Smooth muscle cell (in vitro differentiated cells): ENCODE results near the gene FOXO3B. TPM values are rescaled to one million over a fixed set of nuclear protein-coding genes. Genes with fewer than 3 reads are reported as not detected.
"Not testable (repeated sequence)": the region's sequence is repeated elsewhere in the genome, so short reads cannot be mapped to it uniquely, and the experiment has no call there.

Experiments
- DNase-seq: peaks from one replicate; lab custom pipeline; 2025; ENCODE audit not compliant: unreplicated experiment; lab: John Stamatoyannopoulos, UW
- H2AFZ ChIP-seq: fragments of 200-600 bp; sonication (generic); 2 replicates; pipeline ENCODE4 v1.6.0; 2016; ENCODE audit warnings: antibody characterized with exemption, low read depth, mild to moderate bottlenecking
- H3F3A ChIP-seq: fragments of 200-600 bp; sonication (generic); 2 replicates; pipeline ENCODE4 v1.6.0; 2017; ENCODE audit warnings: antibody characterized with exemption, low read depth
- H3K27ac ChIP-seq: fragments of 200-600 bp; sonication (generic); 2 replicates; pipeline ENCODE4 v1.5.1; 2016; ENCODE audit warnings: low read depth, mild to moderate bottlenecking
- H3K27me3 ChIP-seq: fragments of 200-600 bp; sonication (generic); 2 replicates; pipeline ENCODE4 v1.6.1; 2016; ENCODE audit warnings: low read depth, mild to moderate bottlenecking
- H3K36me3 ChIP-seq: fragments of 200-600 bp; sonication (generic); 2 replicates; pipeline ENCODE4 v1.5.1; 2016; ENCODE audit warnings: low read depth
- H3K4me1 ChIP-seq: fragments of 200-600 bp; sonication (generic); 2 replicates; pipeline ENCODE4 v1.5.1; 2016; ENCODE audit warnings: low read depth
- H3K4me2 ChIP-seq: fragments of 200-600 bp; sonication (generic); 2 replicates; pipeline ENCODE4 v1.6.0; 2016; ENCODE audit warnings: mild to moderate bottlenecking
- H3K4me3 ChIP-seq: fragments of 200-600 bp; sonication (generic); 2 replicates; pipeline ENCODE4 v1.5.1; 2016; ENCODE audit warnings: mild to moderate bottlenecking
- H3K79me2 ChIP-seq: fragments of 200-600 bp; sonication (generic); 2 replicates; pipeline ENCODE4 v1.6.0; 2016; ENCODE audit warnings: low read depth, mild to moderate bottlenecking
- H3K9ac ChIP-seq: fragments of 200-600 bp; sonication (generic); 2 replicates; pipeline ENCODE4 v1.6.0; 2016; ENCODE audit warnings: low read depth
- H3K9me3 ChIP-seq: fragments of 200-600 bp; sonication (generic); replicated peaks from 2 replicates; pipeline ENCODE4 v1.5.1; 2016; ENCODE audit warnings: low read depth
- H4K20me1 ChIP-seq: fragments of 200-600 bp; sonication (generic); 2 replicates; pipeline ENCODE4 v1.6.0; 2016; ENCODE audit warnings: low read depth
- WGBS: methylation state at CpG from one replicate; pipeline ENCODE4 v1.1.7; 2016; ENCODE audit warnings: low lambda C conversion rate; 5-methylcytosine and 5-hydroxymethylcytosine counted together
- polyA plus RNA-seq: library from polyadenylated mRNA; unstranded; fragments of >200 nt; fragmentation: Nextera tagmentation; extraction: Ambion mirVana; gene quantifications from 2 replicates; pipeline ENCODE4 v1.2.1, GENCODE V29; 2016
- total RNA-seq: library from RNA; depleted of rRNA; stranded (reverse); fragments of >200 nt; gene quantifications from 2 replicates; pipeline ENCODE4 v1.2.3, GENCODE V29; 2014

Gene FOXO3B
- 5.2 and 9.8 TPM in 2 replicates for total RNA-seq
- 7.5 and 11.4 TPM in 2 replicates for polyA plus RNA-seq

DNA sequence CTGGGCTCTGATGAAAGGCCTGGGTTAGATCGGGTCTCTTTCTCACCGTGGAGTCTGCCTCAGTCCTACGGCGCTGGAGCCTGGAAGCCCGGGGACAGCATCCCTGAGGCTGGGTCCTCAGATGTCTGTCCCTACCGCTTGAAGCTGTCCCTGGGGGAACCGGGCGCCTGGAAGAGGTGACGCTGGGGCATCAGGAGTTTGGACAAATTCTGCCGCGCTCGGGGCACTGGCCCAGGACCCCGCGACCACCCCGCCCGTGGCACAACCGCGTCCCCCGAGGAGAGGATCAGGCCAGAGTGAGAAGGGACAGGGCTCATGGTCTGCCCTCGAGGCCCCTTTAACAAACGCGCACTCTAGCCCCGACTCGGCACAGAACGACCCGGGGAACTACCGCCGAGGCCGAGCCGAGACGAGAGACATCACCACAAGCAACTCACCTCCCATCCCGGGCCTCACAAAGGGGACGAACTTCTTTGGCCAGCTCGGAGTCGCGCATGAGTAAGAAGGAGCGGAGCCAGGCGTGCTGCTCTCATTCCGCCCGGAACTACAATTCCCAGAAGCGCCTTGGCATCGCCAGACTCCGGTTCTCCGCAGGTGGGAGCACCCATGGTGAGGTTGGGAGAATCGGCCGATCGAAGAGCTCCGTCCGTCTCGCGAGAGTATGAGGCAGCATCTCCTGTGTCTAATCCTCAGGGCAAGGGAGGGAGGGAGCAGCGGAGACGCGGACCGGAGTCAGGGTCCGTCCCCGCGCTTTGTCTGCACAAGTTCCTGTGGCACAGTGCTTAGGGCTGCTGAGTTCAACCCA is at the start of gene FOXO3B:
Gene FOXO3B (minus strand): TSS at position 548 of the 805 bp plus-strand sequence. CDS start 663 bp downstream, outside the sequence.
- Histone ChIP-seq H3K27ac (peak within 1 kb of the TSS; percentile 44), H2AFZ (peak within 1 kb of the TSS; percentile 37), H3K79me2 (peaks cover 11% of the 10 kb centered on the region), H3K4me2 (peak within 1 kb of the TSS; percentile 80), H3K4me3 (peak within 1 kb of the TSS; percentile 59)
- not testable (repeated sequence) for H3K27me3 ChIP-seq, H3K9ac ChIP-seq, H4K20me1 ChIP-seq, H3F3A ChIP-seq, H3K4me1 ChIP-seq, H3K9me3 ChIP-seq, H3K36me3 ChIP-seq
- under 1% methylated on average over 43 of the region's 58 CpGs for WGBS
- peak; percentile 39 for DNase-seq

DNA sequence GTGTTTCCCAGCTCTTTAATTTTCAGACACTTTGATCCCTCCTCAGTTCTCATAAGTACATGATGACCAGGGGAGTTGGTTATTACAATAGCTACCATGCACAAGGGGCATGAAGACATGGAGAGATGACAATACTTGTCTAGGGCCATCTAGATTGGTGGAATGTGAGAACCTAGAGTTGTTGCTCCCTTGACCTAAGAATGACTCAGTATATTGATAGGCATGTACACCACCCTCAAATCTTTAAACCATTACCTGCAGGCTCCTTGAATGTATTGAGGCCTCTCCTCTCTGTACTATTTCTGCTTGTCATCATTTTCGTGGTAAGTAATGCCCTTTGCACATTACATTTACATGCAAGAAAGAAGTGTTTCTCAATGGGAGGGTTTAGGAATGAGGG is 41.4 kb upstream of the FOXO3B start:
- H3K9ac ChIP-seq, H3K9me3 ChIP-seq, H3F3A ChIP-seq, H3K4me1 ChIP-seq, DNase-seq, H3K4me3 ChIP-seq, H3K79me2 ChIP-seq, H3K36me3 ChIP-seq, H3K4me2 ChIP-seq, H4K20me1 ChIP-seq, H3K27ac ChIP-seq, H3K27me3 ChIP-seq, H2AFZ ChIP-seq: not testable (repeated sequence)
- 78% methylated on average over 1 of the region's 1 CpG for WGBS

DNA sequence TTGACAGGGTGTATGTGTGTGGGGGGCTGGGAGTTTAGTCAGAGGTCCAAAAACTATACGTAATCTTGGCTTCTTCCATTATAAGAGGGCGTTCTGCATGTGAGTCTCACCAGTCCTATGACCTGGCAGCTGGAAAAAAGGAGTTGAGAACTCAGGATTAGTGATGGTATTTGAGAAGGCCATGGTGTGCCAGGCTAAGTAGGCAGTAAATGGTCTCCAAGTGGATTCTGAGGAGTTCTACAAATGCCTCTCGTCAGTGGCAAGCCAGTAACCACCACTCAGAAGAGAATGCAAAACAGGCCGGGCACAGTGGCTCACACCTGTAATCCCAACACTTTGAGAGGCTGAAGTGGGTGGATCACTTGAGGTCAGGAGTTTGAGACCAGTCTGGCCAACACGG is 40.5 kb upstream of the FOXO3B start:
- not testable (repeated sequence) for H3K27ac ChIP-seq, H3K9ac ChIP-seq, H2AFZ ChIP-seq, H3K79me2 ChIP-seq, DNase-seq, H3K27me3 ChIP-seq, H3K36me3 ChIP-seq, H3K4me2 ChIP-seq, H3K4me3 ChIP-seq, H3K4me1 ChIP-seq, H3K9me3 ChIP-seq, H3F3A ChIP-seq, H4K20me1 ChIP-seq
- 86% methylated on average over 5 of the region's 5 CpGs for WGBS

DNA sequence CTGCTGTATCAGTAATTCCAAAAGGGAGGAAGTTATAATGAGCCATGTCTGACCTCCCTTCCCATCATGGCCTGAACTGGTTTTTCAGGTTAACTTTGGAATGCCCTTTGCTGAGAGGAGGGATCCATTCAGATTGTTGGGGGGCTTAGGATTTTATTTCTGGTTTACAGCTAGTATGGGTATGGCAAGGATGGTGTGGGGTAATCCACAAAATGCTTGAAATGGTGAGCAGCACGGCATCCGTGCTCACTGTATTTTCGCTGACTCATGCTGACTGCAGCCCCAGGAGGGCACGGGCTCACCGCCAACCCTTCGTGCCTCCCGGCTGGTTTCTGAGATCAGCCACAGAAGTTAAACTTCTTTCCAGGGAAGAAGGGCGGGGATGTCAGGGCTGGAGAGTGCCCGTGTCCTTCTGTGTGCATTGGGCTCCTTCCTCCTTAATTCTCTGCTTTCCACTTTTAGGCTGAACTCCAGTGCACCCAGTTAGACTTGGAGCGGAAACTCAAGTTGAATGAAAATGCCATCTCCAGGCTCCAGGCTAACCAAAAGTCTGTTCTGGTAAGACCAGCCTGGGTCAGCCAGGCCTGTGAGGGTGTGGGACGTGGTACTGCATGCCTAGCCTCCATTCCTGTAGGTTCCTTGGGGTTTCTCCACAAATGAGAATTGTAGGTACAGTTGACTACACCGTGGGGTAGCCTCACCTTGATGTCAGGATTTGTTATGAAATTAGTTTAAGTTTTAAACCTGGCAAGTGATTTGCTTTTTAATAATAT is 39.8 kb upstream of the FOXO3B start:
- not testable (repeated sequence) for H2AFZ ChIP-seq, H3K9ac ChIP-seq
- 89% methylated on average over 2 of the region's 12 CpGs for WGBS

DNA sequence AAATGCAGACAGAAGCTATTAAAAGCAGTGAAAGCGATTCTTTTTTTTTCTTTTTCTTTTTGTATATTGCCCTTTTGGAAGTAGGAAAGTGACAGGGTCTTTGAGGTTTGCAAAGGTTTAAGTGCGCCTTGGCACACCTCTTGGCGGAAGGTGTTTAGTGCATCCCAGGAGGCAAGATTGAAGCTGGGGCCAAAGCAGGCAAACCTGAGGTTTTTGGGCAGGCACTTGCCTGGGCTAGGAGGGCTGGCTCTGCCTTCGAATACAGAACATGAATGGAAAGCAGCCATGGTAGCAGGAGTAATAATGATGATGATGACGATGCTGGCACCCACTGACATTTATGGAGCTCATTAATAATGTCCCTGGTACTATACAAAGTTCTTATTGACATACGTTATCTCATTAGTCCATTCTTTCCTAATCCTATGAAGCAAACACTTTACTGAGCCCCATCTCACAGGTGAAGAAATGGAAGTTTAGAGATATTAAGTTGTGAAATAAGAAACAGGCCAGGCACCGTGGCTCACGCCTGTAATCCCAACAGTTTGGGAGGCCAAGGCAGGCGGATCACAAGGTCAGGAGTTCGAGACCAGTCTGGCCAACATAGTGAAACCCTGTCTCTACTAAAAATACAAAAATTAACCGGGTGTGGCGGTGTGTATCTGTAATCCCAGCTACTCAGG is 37.5 kb upstream of the FOXO3B start:
- H3K4me1 ChIP-seq, H3K36me3 ChIP-seq, H3F3A ChIP-seq, H3K27me3 ChIP-seq, H3K79me2 ChIP-seq, H3K9me3 ChIP-seq, H3K4me3 ChIP-seq, H4K20me1 ChIP-seq, DNase-seq: not testable (repeated sequence)
- Histone ChIP-seq H2AFZ (peak overlapping the region; percentile 18), H3K9ac (peak overlapping the region; percentile 51), H3K4me2 (peak overlapping the region; percentile 18), H3K27ac (peak overlapping the region; percentile 90)
- WGBS = 83% methylated on average over 12 of the region's 12 CpGs

More for the DNA sequence above, 39.8 kb upstream of the FOXO3B start:
- not testable (repeated sequence) for H3K4me1 ChIP-seq, DNase-seq, H3K4me3 ChIP-seq, H3K27me3 ChIP-seq, H3K9me3 ChIP-seq, H3K79me2 ChIP-seq, H3F3A ChIP-seq, H3K36me3 ChIP-seq, H4K20me1 ChIP-seq, H3K4me2 ChIP-seq
- H3K27ac ChIP-seq = peak overlapping the region; percentile 52

DNA sequence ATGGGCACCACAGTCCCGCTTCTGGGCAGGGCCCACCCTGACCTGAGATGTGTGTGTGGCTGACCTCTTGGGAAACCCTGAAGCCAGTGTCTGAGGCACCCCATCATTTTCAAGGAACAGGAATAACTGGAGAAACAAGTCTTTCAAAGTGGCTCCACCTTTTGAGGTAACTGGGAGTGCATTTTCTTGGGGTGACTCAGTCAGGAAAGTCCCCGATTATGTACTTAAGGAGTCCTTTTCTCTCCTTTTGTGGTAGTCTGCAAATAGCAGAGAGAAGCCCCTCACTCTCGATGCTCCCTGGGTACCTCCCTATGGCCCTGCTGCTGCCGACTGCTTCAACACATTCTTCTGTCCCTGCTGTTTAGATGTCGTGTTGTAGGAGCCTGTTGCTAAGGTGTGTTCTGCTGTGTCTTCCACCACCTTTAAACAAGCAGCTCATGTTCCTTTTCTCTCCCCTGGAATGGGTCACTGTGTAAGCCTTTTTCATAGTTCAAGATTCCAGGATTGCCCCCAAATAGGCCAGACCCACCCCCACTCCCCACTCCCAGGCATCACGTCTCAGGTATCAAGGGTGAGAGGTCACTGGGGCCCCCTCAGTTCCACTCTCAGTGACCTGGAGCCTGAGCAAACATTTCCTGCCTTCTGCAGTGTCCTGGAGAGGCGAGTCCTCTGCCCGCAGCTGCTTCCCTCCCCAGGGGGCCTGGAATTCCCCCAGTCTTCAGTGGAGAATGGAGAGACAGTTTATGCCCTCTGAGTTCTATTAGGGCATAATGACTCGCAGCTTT is 36.7 kb upstream of the FOXO3B start:
- WGBS = 36% methylated on average over 7 of the region's 9 CpGs
- not testable (repeated sequence) for H3K36me3 ChIP-seq, H3K79me2 ChIP-seq, H3K4me3 ChIP-seq, H3K4me1 ChIP-seq, H4K20me1 ChIP-seq, H3F3A ChIP-seq, DNase-seq, H3K27me3 ChIP-seq, H3K9me3 ChIP-seq
- Histone ChIP-seq H3K27ac (peak overlapping the region; percentile 90), H3K9ac (peak overlapping the region; percentile 51), H3K4me2 (peak overlapping the region; percentile 18), H2AFZ (peak overlapping the region; percentile 18)
